Cardiac fibroblast (primary cell): ENCODE data around the gene NFE2L1.
"Not testable (repeated sequence)": the region's sequence is repeated elsewhere in the genome, so short reads cannot be mapped to it uniquely, and the experiment has no call there.

Experiments
- DNase-seq, 2 donors: peaks; one replicate each; pipeline versions ENCODE4 v3.0.0 to v3.0.0-alpha.2; 2010; ENCODE audit warnings: low read depth in 2 of 2
- H3K4me3 ChIP-seq, 2 donors: replicated peaks in 1 of 2; 1 replicate in 1 of 2; 2 replicates in 1 of 2; pipeline ENCODE4 v1.5.1; 2011; ENCODE audit warnings: low read depth in 2 of 2, low read length in 2 of 2, mild to moderate bottlenecking in 2 of 2, moderate library complexity in 1 of 2
- TF ChIP-seq, protein P1 (sequence below): IDR thresholded peaks from one replicate; pipeline ENCODE4 v1.5.1; 2011; ENCODE audit warnings: low read depth, mild to moderate bottlenecking, low read length, inconsistent platforms

The NFE2L1 gene

DNA sequence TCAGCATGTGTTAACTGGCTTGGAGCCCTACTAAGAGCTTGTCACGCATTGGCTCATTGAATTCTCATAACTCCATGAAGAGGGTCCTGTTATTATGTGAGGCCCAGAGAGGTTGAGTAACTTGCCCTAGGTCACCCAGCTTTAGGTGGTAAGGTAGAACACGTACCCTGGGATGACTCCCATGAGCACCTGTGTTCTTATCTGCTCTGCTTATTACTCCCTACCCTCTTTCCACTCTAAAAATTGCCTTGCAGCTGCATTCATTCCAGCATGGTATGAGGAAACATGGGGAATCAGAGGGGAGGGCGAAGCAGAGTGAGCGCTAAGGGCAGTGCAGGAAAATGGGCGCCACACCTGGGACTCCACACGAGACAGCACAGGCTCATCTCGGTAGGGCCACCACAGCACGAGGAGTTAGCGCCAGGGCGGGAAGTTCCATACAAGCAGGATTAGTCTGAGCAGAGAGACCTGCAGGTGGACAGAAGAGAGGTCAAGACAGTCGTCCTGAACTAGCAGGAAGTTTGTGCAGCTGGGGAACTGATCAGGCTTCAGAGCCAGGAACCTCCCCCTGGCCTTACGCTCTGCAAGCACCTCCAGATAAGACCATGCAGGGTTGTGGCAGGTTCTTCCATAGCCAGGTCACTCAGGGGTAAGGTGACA is 20.7 kb upstream of the NFE2L1 start:
- TF ChIP-seq, protein P1, sequence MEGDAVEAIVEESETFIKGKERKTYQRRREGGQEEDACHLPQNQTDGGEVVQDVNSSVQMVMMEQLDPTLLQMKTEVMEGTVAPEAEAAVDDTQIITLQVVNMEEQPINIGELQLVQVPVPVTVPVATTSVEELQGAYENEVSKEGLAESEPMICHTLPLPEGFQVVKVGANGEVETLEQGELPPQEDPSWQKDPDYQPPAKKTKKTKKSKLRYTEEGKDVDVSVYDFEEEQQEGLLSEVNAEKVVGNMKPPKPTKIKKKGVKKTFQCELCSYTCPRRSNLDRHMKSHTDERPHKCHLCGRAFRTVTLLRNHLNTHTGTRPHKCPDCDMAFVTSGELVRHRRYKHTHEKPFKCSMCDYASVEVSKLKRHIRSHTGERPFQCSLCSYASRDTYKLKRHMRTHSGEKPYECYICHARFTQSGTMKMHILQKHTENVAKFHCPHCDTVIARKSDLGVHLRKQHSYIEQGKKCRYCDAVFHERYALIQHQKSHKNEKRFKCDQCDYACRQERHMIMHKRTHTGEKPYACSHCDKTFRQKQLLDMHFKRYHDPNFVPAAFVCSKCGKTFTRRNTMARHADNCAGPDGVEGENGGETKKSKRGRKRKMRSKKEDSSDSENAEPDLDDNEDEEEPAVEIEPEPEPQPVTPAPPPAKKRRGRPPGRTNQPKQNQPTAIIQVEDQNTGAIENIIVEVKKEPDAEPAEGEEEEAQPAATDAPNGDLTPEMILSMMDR: no peak
- H3K4me3 ChIP-seq: no peak overlapping the region

DNA sequence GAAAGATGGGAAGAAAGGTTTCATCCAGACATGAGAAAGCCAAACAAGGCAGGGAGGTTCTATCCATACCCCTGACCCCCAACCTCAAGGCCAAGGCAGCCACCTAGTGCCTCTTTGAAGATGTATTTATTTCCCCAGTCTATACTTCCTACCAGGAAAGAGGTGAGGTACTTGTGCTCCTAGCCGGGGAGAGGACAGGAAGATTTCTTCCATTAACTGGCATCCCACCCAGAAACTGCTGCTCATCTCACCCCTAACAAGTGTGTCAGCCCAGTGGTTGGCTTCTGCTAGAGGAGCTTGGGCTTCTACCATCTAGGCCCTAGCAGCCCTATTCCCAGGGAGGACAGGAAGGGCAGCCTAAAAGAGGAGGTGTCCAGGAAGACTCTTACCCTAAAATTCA is 19.4 kb upstream of the NFE2L1 start:
- DNase-seq: no peak
- no peak overlapping the region for H3K4me3 ChIP-seq
- TF ChIP-seq, protein P1: no peak

More for the DNA sequence above, 20.7 kb upstream of the NFE2L1 start:
- DNase-seq: no peak

DNA sequence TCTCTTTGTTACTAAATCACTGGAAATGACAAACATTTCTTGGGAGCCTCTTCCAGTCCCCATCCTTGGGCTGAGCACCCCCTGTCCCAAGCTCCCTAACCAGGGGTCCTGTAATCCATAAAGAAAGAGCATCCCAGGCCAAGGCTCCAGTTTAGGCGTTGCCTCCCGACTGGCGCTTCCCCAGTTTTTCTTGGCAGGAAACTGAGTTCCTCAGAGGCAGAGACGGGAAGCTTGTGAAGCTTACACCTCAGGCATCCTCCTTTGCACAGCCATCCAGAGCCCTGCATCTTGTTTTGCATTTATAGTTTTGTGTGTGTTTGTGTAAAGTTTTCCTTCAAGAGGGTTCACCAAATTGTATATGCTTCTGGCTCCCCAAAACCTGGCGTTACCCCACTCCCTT is 17.6 kb upstream of the NFE2L1 start:
- peak; percentile 36 to 64 for DNase-seq
- TF ChIP-seq, protein P1: no peak

GRCh38 chr17:48031966-48032365 is 16.2 kb upstream of the NFE2L1 start:
- no peak for DNase-seq
- H3K4me3 ChIP-seq: no peak overlapping the region
- TF ChIP-seq, protein P1: no peak

More for the DNA sequence above, 17.6 kb upstream of the NFE2L1 start:
- H3K4me3 ChIP-seq: no peak overlapping the region

- DNase-seq, H3K4me3 ChIP-seq: not testable (repeated sequence)
These were observed 13.4 kb upstream of the NFE2L1 start for GRCh38 chr17:48034734-48035133.

DNA sequence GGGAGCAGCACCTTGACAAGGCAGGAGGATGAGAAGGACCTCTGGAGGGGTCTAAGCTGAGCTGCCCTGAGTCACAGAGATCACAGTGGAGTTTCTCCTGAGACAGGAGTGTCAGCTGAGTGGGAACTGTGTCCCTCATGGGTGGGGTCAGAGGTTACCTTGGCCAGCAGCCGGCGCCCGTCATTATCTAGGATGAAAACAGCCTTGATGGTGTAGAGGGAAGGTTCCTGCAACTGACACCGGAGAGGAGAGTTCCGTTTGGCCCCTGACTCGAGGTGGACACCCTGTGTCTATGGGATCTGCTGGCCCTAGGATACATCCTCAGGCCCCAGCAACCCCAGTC is 11.5 kb upstream of the NFE2L1 start:
- TF ChIP-seq, protein P1: no peak
- no peak for DNase-seq
- H3K4me3 ChIP-seq: peak overlapping the region; percentile 63 to 68

DNA sequence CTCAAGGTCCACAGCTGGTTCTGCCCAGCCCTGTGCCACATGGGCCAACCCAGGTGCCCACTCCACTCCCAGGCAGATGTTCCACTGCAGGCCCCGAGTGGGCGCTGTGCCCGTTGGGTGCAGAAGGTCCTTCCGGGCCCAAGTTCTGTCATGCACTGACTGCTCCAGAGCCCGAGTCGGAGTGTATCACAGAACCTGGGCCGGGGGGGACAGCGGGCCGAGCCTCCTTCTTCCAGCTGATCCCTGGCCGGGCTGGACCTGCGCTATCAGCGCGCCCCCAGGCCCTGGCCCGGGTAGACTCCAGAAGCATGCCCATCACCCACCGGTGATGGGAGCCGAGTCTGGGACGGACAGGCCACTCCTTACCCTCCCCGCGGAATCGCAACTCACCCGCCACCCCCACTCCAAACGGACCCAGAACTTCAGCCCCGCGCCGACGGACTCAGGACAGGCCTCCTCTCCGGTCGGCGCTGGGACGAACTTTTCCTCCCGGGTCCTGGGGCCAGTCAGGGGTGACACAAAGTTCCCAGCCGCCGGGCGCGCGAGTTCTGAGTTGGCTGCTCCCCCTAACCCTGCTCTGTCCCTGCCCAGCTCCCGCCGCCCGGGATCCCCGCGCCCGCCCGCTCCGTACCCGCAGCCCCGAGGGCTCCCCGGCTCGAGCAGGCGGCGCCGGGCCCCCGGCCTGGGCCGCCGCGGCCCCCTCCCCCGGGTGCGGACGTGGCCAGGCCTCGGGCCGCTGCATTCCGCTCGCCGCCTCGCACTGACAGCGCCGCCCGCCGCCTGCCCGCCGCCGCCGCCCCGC is 10.9 kb upstream of the NFE2L1 start, which contains the start of gene COPZ2:
Gene COPZ2, minus strand, starts transcription at position 762 of the 802 bp plus-strand sequence. Its CDS starts 20 bp downstream, at position 742.
- TF ChIP-seq, protein P1: peak; percentile 73
- DNase-seq: peak; percentile 59 to 62
- peak within 1 kb of the TSS; percentile 63 to 68 for H3K4me3 ChIP-seq
